ENCODE data around the gene EXOSC9.

DNA sequence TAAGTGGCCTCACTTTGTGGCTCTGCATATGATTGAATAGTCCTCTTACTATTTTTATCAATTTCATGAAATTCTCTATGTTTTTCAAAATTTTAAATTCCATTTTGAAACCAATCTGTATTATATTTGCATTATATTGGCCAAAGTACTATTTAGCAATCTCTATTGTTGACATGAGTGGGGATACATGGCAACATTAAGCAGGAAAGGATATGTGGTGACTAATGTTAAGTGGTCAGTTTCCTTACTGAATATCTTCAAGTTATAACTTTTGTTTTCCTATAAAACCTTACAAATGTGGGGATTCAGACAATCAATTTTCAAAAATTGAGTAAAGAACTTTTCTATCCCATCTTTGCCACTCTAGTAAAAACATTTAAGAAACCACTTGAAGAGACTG, 59.0 kb downstream of the EXOSC9 start:
- no peak for TF ChIP-seq GATA2 (IDR thresholded peaks at IDR 0.05; ENCODE audit: low read depth, low read length)
- TF ChIP-seq GATA3 (IDR thresholded peaks at IDR 0.05; ENCODE audit: low read depth, low read length): no peak

All from SH-SY5Y (cell line).